ENCODE results near the gene KCNIP4. TPM values are rescaled to one million over a fixed set of nuclear protein-coding genes. Genes with fewer than 3 reads are reported as not detected.

Gene KCNIP4
- total and polyA plus RNA-seq, 9 of the 15 experiments (the other 6 are each of a cell fraction or from before 2014, with no cell fraction given) = 0.25 to 0.41 TPM; not detected in 7

GRCh38 chr4:21811565-21811964, 137.0 kb downstream of the KCNIP4 start:
- no peak overlapping the region for H3K4me2 ChIP-seq (ENCODE audit: insufficient read depth, low read length)
- ChIA-PET CTCF (ENCODE audit: low intra/inter-chr PET ratio) (no interaction called here), POLR2A (no interaction called here)
- intact Hi-C loops (cut with micrococcal nuclease) (no loop called here), in situ Hi-C loops (cut with MboI) (no loop called here)
- no peak overlapping the region for H3K4me3 ChIP-seq
- H3K36me3 ChIP-seq (ENCODE audit: control insufficient read depth, insufficient read depth, low read length) = no peaks in the 10 kb centered on the region
- DNase-seq (ENCODE audit: extremely low read depth in 1 of 4, low spot score in 3 of 4) (no peak), FAIRE-seq (no peak), ATAC-seq (no peak)
- H3K27ac ChIP-seq (ENCODE audit: extremely low read depth, low read depth, low read length) = no peak overlapping the region
- whole genome bisulfite sequencing (ENCODE audit: insufficient coverage, low coverage, missing lambda C conversion rate) = 0% methylated on average over 1 of the region's 1 CpG
- H4K20me1 ChIP-seq (replicated peaks; ENCODE audit: control insufficient read depth, insufficient read depth, low read length) = no peaks in the 10 kb centered on the region
- no TSS peak for BruUV-seq (replicated peaks)
- no peak overlapping the region for H2AFZ ChIP-seq (ENCODE audit: low read depth, low read length)
- H3K9ac ChIP-seq (ENCODE audit: insufficient read depth in 1 of 2, low read depth in 2 of 2, low read length in 2 of 2) = no peak overlapping the region
- H3K9me1 ChIP-seq (ENCODE audit: control insufficient read depth, insufficient read depth, low read length) = no peaks in the 10 kb centered on the region
- H3K27me3 ChIP-seq (ENCODE audit: control insufficient read depth in 2 of 2, insufficient read depth in 2 of 2, low read length in 2 of 2) = no peaks in the 10 kb centered on the region
- H3K4me1 ChIP-seq (replicated peaks in 1 of 2; ENCODE audit: control insufficient read depth in 2 of 2, insufficient read depth in 2 of 2, low read length in 2 of 2) = no peaks in the 10 kb centered on the region
- H3K9me3 ChIP-seq (replicated peaks; ENCODE audit: control insufficient read depth, insufficient read depth, low read depth, low read length) = no peaks in the 10 kb centered on the region
- H3K79me2 ChIP-seq (ENCODE audit: control insufficient read depth, insufficient read depth, low read length) = no peaks in the 10 kb centered on the region
- TF ChIP-seq ZBTB43 (CRISPR knock-in tag; IDR thresholded peaks at IDR 0.05) = no peak
- no peak for TF ChIP-seq ID3 (CRISPR knock-in tag; IDR thresholded peaks at IDR 0.05)
- no peak for TF ChIP-seq ID3 (tag; IDR thresholded peaks at IDR 0.05)
- no peak for TF ChIP-seq ZBTB11 (CRISPR knock-in tag; IDR thresholded peaks at IDR 0.05)
- TF ChIP-seq CBFA2T2 (conservative IDR thresholded peaks at IDR 0.05) = no peak
- no peak for TF ChIP-seq NCOR1 (IDR thresholded peaks at IDR 0.05)
- TF ChIP-seq NFIC (IDR thresholded peaks at IDR 0.05) = no peak
- no peak for TF ChIP-seq SOX6 (IDR thresholded peaks at IDR 0.05)
- no peak for TF ChIP-seq HINFP (tag; conservative IDR thresholded peaks at IDR 0.05; ENCODE audit: low read depth)
- TF ChIP-seq ARID1B (IDR thresholded peaks at IDR 0.05) = no peak
- TF ChIP-seq NFE2 (IDR thresholded peaks at IDR 0.05; ENCODE audit: low read depth) = no peak
- TF ChIP-seq SETDB1 (IDR thresholded peaks at IDR 0.05; ENCODE audit: low read length) = no peak
- TF ChIP-seq NR2F6 (CRISPR knock-in tag; IDR thresholded peaks at IDR 0.05) = no peak
- TF ChIP-seq TRIM28 (IDR thresholded peaks at IDR 0.05) = no peak
- no peak for TF ChIP-seq CCNT2 (IDR thresholded peaks at IDR 0.05; ENCODE audit: borderline replicate concordance, extremely low read depth, insufficient read length, low read depth, low read length)
- no peak for TF ChIP-seq ZNF277 (CRISPR knock-in tag; IDR thresholded peaks at IDR 0.05; ENCODE audit: borderline replicate concordance)
